HepG2 (cell line): ENCODE results near the gene C1QBP. TPM values are rescaled to one million over a fixed set of nuclear protein-coding genes. Genes with fewer than 3 reads are reported as not detected.

ENCODE experiments used
- ATF5 ChIP-seq: sonication (generic); formaldehyde crosslinking; IDR thresholded peaks from 2 replicates; pipeline ENCODE4 v1.4.0; 2020; ENCODE audit warnings: mild to moderate bottlenecking, low read depth, missing genetic modification reagents
- FOXP4 ChIP-seq: sonication (generic); formaldehyde crosslinking; IDR thresholded peaks from 2 replicates; pipeline ENCODE4 v1.4.0; 2020; ENCODE audit warnings: missing genetic modification reagents
- HNRNPUL1 ChIP-seq: fragments of 200-400 bp; formaldehyde crosslinking; IDR thresholded peaks from 2 replicates; pipeline ENCODE4 v1.6.1; 2017; ENCODE audit warnings: low read depth, mild to moderate bottlenecking, low read length, moderate library complexity
- IKZF1 ChIP-seq: fragments of 450-650 bp; IDR thresholded peaks from 2 replicates; pipeline ENCODE4 v1.7.1; 2016
- NFAT5 ChIP-seq: sonication (generic); formaldehyde crosslinking; IDR thresholded peaks from 2 replicates; pipeline ENCODE4 v1.4.0; 2020; ENCODE audit warnings: missing genetic modification reagents
- NFRKB ChIP-seq: fragments of 450-650 bp; IDR thresholded peaks from 2 replicates; pipeline ENCODE4 v1.6.1; 2017
- PHF8 ChIP-seq: sonication (generic); formaldehyde crosslinking; IDR thresholded peaks from 2 replicates; pipeline ENCODE4 v1.5.0; 2020; ENCODE audit warnings: missing genetic modification reagents
- ZNF318 ChIP-seq: sonication (generic); formaldehyde crosslinking; IDR thresholded peaks from 2 replicates; pipeline ENCODE4 v1.4.0; 2020; ENCODE audit warnings: mild to moderate bottlenecking, missing genetic modification reagents
- ZNF660 ChIP-seq: sonication (generic); formaldehyde crosslinking; IDR thresholded peaks from 2 replicates; pipeline ENCODE4 v1.5.1; 2020; ENCODE audit warnings: mild to moderate bottlenecking, low read depth, missing genetic modification reagents, borderline replicate concordance
- ZNF740 ChIP-seq: sonication (generic); formaldehyde crosslinking; IDR thresholded peaks from 2 replicates; pipeline ENCODE4 v1.4.0; 2020; ENCODE audit warnings: missing genetic modification reagents
- polyA plus RNA-seq, 8 experiments: library from polyadenylated mRNA; depleted of rRNA in 3 of 8; stranded (reverse) in 7 of 8; unstranded in 1 of 8; fragments of >200 nt; fragmentation: Illumina TruSeq in 4 of 8; extraction: Trizol in 4 of 8; gene quantifications; 2 replicates each; pipeline versions ENCODE4 v1.2.1 to v1.2.3, GENCODE V29; 2011 to 2016; ENCODE audit warnings: low read depth in 4 of 8, missing spikeins in 1 of 8, mixed read lengths in 1 of 8; ENCODE audit not compliant: insufficient read depth in 1 of 8
- total RNA-seq, 5 experiments: library from RNA; depleted of rRNA; stranded (reverse); fragments of >200 nt; fragmentation: Illumina TruSeq; extraction: Trizol; gene quantifications; 2 replicates each; pipeline ENCODE4 v1.2.3, GENCODE V29; 2016; ENCODE audit warnings: low read depth in 1 of 5

The C1QBP gene
- total and polyA plus RNA-seq, 2 of the 13 experiments (the other 11 are each of a cell fraction or from before 2014, with no cell fraction given): 219 to 680 TPM

- TF ChIP-seq ZNF318 (CRISPR knock-in tag): no peak
- TF ChIP-seq NFRKB: no peak
- no peak for TF ChIP-seq NFAT5 (CRISPR knock-in tag)
- peak; percentile 97 for TF ChIP-seq PHF8 (CRISPR knock-in tag)
- no peak for TF ChIP-seq FOXP4
- TF ChIP-seq ZNF740: no peak; the same call in 1 of the 2 replicates
- no peak for TF ChIP-seq ZNF660
- no peak for TF ChIP-seq ATF5 (CRISPR knock-in tag)
- no peak for TF ChIP-seq HNRNPUL1
- no peak for TF ChIP-seq IKZF1
These were observed 47.5 kb upstream of the C1QBP start, which contains the start of gene MIS12 (continued) for GRCh38 chr17:5486206-5487124.
